OCI-LY1 (cell line): ENCODE results near the gene GNRH2.

ENCODE experiments used
- H2AFZ ChIP-seq: fragments of 200-600 bp; sonication (generic), shearing (Covaris generic); 2 replicates; pipeline ENCODE4 v1.6.0; 2014; ENCODE audit warnings: antibody characterized with exemption, mild to moderate bottlenecking, low read length
- H3F3A ChIP-seq: fragments of 200-600 bp; sonication (generic), shearing (Covaris generic); 2 replicates; pipeline ENCODE4 v1.6.0; 2014; ENCODE audit warnings: mild to moderate bottlenecking, antibody characterized with exemption, low read length, moderate library complexity; ENCODE audit not compliant: insufficient read depth
- H3K27ac ChIP-seq: fragments of 200-600 bp; sonication (generic); 2 replicates; pipeline ENCODE4 v1.5.1; 2014; ENCODE audit warnings: low read length, mixed run types, mild to moderate bottlenecking, low read depth; ENCODE audit not compliant: poor library complexity, severe bottlenecking
- H3K27me3 ChIP-seq: fragments of 200-600 bp; sonication (generic); 2 replicates; pipeline ENCODE4 v1.6.0; 2014; ENCODE audit warnings: antibody characterized with exemption, mild to moderate bottlenecking, low read length, moderate library complexity; ENCODE audit not compliant: insufficient read depth
- H3K36me3 ChIP-seq: fragments of 200-600 bp; sonication (generic); 2 replicates; pipeline ENCODE4 v1.6.1; 2014; ENCODE audit warnings: mild to moderate bottlenecking, antibody characterized with exemption, low read length, moderate library complexity, mixed read lengths; ENCODE audit not compliant: insufficient read depth
- H3K4me1 ChIP-seq: fragments of 200-600 bp; sonication (generic); 2 replicates; pipeline ENCODE4 v1.5.1; 2014; ENCODE audit warnings: mild to moderate bottlenecking, low read length, moderate library complexity; ENCODE audit not compliant: insufficient read depth, severe bottlenecking
- H3K4me2 ChIP-seq: fragments of 200-600 bp; sonication (generic), shearing (Covaris generic); 2 replicates; pipeline ENCODE4 v1.6.1; 2014; ENCODE audit warnings: low read length
- H3K4me3 ChIP-seq: fragments of 200-600 bp; sonication (generic); 2 replicates; pipeline ENCODE4 v1.5.1; 2014; ENCODE audit warnings: low read length, low read depth, mild to moderate bottlenecking, mixed read lengths; ENCODE audit not compliant: poor library complexity, severe bottlenecking
- H3K79me2 ChIP-seq: fragments of 200-600 bp; shearing (Covaris generic); 2 replicates; pipeline ENCODE4 v1.6.1; 2016; ENCODE audit warnings: mixed run types, low read length, mixed read lengths; ENCODE audit not compliant: insufficient read depth
- H3K9ac ChIP-seq: fragments of 200-600 bp; sonication (generic), shearing (Covaris generic); 2 replicates; pipeline ENCODE4 v1.6.1; 2014; ENCODE audit warnings: mild to moderate bottlenecking, low read length, mixed read lengths
- H3K9me2 ChIP-seq: fragments of 200-600 bp; sonication (generic), shearing (Covaris generic); 2 replicates; pipeline ENCODE4 v1.6.1; 2014; ENCODE audit warnings: low read depth, mild to moderate bottlenecking, low read length, mixed read lengths
- H3K9me3 ChIP-seq: fragments of 200-600 bp; shearing (Covaris generic); 2 replicates; pipeline ENCODE4 v1.6.1; 2014; ENCODE audit warnings: low read length, mixed read lengths
- H4K20me1 ChIP-seq: fragments of 200-600 bp; sonication (generic), shearing (Covaris generic); 2 replicates; pipeline ENCODE4 v1.6.0; 2016; ENCODE audit warnings: mild to moderate bottlenecking, low read length; ENCODE audit not compliant: insufficient read depth
- EZH2 ChIP-seq: fragments of 200-600 bp; sonication (generic), shearing (Covaris generic); IDR thresholded peaks from 2 replicates; pipeline ENCODE4 v1.8.0; 2017; ENCODE audit warnings: borderline replicate concordance, mixed run types, mild to moderate bottlenecking, antibody characterized with exemption, low read length, moderate library complexity, mixed read lengths
- TF ChIP-seq, protein P1 (sequence below): fragments of 200-600 bp; sonication (generic), shearing (Covaris generic); IDR thresholded peaks from 2 replicates; pipeline ENCODE4 v1.5.1; 2017; ENCODE audit warnings: mild to moderate bottlenecking, antibody characterized with exemption, low read length, moderate library complexity, mixed read lengths

The GNRH2 gene

DNA sequence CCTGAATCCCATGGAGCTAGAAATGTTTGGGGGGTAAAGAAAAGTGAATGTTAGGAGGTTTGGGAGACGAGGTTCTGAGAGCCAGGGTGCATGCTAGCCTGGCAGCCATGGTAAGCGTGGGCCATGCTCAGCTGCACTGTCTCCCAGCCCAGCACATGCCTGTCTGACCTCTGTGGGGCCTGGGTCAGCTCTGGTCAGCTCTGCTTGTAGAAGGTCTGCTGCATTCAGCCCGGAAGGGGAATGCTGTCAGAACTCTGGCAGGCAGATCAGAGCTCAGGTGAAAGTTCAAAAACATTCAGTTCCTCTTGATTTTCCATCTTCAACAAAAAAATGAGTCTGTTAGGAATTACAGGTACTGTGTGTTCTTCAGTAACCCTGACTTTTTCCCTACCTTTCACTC, 5.8 kb upstream of the GNRH2 start:
- H3K36me3 ChIP-seq: peaks cover 68% of the 10 kb centered on the region

DNA sequence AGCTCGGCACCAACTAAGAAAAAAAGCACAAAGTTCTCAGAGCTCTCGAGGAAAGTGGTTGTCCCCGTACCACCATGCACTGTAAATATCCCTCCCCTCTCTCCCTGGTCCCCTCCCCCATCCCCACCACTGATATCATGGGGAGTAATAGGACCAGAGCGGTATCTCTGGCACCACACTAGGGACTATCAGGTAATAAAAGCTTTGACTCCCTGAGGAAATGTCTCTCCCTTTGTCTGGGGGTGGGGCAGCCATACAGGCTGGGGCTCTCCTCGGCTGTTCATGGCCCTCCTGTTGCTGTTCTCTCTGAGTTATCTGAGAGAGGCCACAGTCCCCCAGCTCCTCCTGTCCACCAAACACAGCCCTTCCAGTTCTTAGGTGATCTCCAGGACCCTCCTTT, 5.0 kb upstream of the GNRH2 start:
- Histone ChIP-seq H3K27me3 (no peaks in the 10 kb centered on the region), H2AFZ (no peak overlapping the region), H3K79me2 (no peaks in the 10 kb centered on the region), H3K4me2 (no peak overlapping the region), H4K20me1 (no peaks in the 10 kb centered on the region), H3K4me1 (no peaks in the 10 kb centered on the region), H3K27ac (no peak overlapping the region), H3K9ac (no peak overlapping the region), H3F3A (no peaks in the 10 kb centered on the region), H3K9me3 (no peaks in the 10 kb centered on the region), H3K36me3 (peaks cover 61% of the 10 kb centered on the region), H3K9me2 (no peaks in the 10 kb centered on the region), H3K4me3 (no peak overlapping the region)
- TF ChIP-seq, protein P1, sequence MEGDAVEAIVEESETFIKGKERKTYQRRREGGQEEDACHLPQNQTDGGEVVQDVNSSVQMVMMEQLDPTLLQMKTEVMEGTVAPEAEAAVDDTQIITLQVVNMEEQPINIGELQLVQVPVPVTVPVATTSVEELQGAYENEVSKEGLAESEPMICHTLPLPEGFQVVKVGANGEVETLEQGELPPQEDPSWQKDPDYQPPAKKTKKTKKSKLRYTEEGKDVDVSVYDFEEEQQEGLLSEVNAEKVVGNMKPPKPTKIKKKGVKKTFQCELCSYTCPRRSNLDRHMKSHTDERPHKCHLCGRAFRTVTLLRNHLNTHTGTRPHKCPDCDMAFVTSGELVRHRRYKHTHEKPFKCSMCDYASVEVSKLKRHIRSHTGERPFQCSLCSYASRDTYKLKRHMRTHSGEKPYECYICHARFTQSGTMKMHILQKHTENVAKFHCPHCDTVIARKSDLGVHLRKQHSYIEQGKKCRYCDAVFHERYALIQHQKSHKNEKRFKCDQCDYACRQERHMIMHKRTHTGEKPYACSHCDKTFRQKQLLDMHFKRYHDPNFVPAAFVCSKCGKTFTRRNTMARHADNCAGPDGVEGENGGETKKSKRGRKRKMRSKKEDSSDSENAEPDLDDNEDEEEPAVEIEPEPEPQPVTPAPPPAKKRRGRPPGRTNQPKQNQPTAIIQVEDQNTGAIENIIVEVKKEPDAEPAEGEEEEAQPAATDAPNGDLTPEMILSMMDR: no peak
- TF ChIP-seq EZH2: no peak

More for the DNA sequence above, 5.8 kb upstream of the GNRH2 start:
- Histone ChIP-seq H3K9me3 (no peaks in the 10 kb centered on the region), H3K9me2 (no peaks in the 10 kb centered on the region), H3F3A (no peaks in the 10 kb centered on the region), H3K4me3 (no peak overlapping the region), H4K20me1 (no peaks in the 10 kb centered on the region), H3K4me2 (no peak overlapping the region), H3K27ac (no peak overlapping the region), H3K4me1 (no peaks in the 10 kb centered on the region), H3K79me2 (no peaks in the 10 kb centered on the region), H3K9ac (no peak overlapping the region), H2AFZ (no peak overlapping the region), H3K27me3 (no peaks in the 10 kb centered on the region)
- TF ChIP-seq EZH2: no peak
- TF ChIP-seq, protein P1: no peak

DNA sequence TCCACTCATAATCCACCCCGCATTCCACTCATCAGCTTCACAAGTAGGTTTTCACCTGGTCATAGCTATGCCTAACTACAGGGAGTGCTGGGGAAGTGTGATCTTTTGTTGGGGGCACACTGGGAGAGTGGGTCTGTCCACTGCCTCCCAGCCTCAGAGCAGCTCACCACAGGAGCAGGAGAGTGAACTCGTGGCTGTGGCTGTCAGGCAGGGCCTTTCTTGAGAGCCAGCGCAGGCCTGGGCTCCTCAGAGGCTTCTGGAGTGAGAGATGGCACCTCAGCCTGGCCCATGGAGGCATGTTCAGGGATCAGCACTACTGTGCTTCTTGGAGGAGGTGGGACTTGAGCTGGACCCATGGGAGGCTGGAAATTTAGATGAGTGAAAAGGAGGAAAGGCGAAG, 4.0 kb upstream of the GNRH2 start:
- Histone ChIP-seq H3K9ac (no peak overlapping the region), H3K27me3 (no peaks in the 10 kb centered on the region), H3K9me3 (no peaks in the 10 kb centered on the region), H3K27ac (no peak overlapping the region), H3K4me3 (no peak overlapping the region), H2AFZ (no peak overlapping the region), H3F3A (no peaks in the 10 kb centered on the region), H3K4me2 (no peak overlapping the region), H3K9me2 (no peaks in the 10 kb centered on the region), H3K4me1 (no peaks in the 10 kb centered on the region), H3K79me2 (no peaks in the 10 kb centered on the region), H4K20me1 (no peaks in the 10 kb centered on the region), H3K36me3 (peaks cover 58% of the 10 kb centered on the region)
- TF ChIP-seq EZH2: no peak
- TF ChIP-seq, protein P1: no peak
